Retinal pigment epithelial cell (primary cell): Measurements from ENCODE around the gene CTNNA2.

Source experiments
- DNase-seq: peaks from one replicate; pipeline ENCODE4 v3.0.0-alpha.2; 2010; ENCODE audit warnings: low read depth
- H3K4me3 ChIP-seq: 2 replicates; pipeline ENCODE4 v1.5.1; 2011; ENCODE audit warnings: mild to moderate bottlenecking, low read length, control low read depth, moderate library complexity
- CTCF ChIP-seq: conservative IDR thresholded peaks from 2 replicates; pipeline ENCODE4 v1.5.1; 2011; ENCODE audit warnings: low read depth, low read length, control low read depth, inconsistent platforms

Gene CTNNA2

GRCh38 chr2:79792090-79792489 lies 279.2 kb downstream of the CTNNA2 start:
- TF ChIP-seq CTCF = no peak
- H3K4me3 ChIP-seq = no peak overlapping the region
- no peak for DNase-seq

GRCh38 chr2:79793006-79793405 lies 280.2 kb downstream of the CTNNA2 start:
- DNase-seq = no peak
- no peak for TF ChIP-seq CTCF
- H3K4me3 ChIP-seq = no peak overlapping the region

- no peak for DNase-seq
- H3K4me3 ChIP-seq = no peak overlapping the region
- TF ChIP-seq CTCF = no peak
Observed at GRCh38 chr2:79796641-79797040, 283.8 kb downstream of the CTNNA2 start.

GRCh38 chr2:79798776-79799175 lies 285.9 kb downstream of the CTNNA2 start:
- no peak for TF ChIP-seq CTCF
- no peak for DNase-seq
- no peak overlapping the region for H3K4me3 ChIP-seq

- DNase-seq = no peak
- H3K4me3 ChIP-seq = no peak overlapping the region
- TF ChIP-seq CTCF = no peak
Observed at GRCh38 chr2:79799729-79800128, 286.9 kb downstream of the CTNNA2 start.

- no peak for DNase-seq
- H3K4me3 ChIP-seq = no peak overlapping the region
- TF ChIP-seq CTCF = no peak
Observed at GRCh38 chr2:79801082-79801481, 288.2 kb downstream of the CTNNA2 start.

- DNase-seq = no peak
- no peak for TF ChIP-seq CTCF
- H3K4me3 ChIP-seq = no peak overlapping the region
Observed at GRCh38 chr2:79817288-79817687, 304.4 kb downstream of the CTNNA2 start.
